ENCODE results near the gene MYOZ2.

MYOZ2 gene

GRCh38 chr4:119116021-119116420 is 19.6 kb upstream of the MYOZ2 start:
- H3K9me2 ChIP-seq (ENCODE audit: low read depth, low read length) = no peaks in the 10 kb centered on the region
- H3K4me2 ChIP-seq (ENCODE audit: low read length) = no peak overlapping the region
- no peak for TF ChIP-seq EZH2 (IDR thresholded peaks at IDR 0.05; ENCODE audit: borderline replicate concordance, low read length)
- H3K9ac ChIP-seq (ENCODE audit: low read length) = no peak overlapping the region
- no peaks in the 10 kb centered on the region for H3K36me3 ChIP-seq (ENCODE audit: insufficient read depth, low read length)
- no peaks in the 10 kb centered on the region for H3K27me3 ChIP-seq (ENCODE audit: insufficient read depth, low read length)
- no peaks in the 10 kb centered on the region for H3K79me2 ChIP-seq (ENCODE audit: insufficient read depth, low read length)
- H3K4me3 ChIP-seq (ENCODE audit: low read depth, low read length, poor library complexity, severe bottlenecking) = no peak overlapping the region
- no peaks in the 10 kb centered on the region for H3F3A ChIP-seq (ENCODE audit: insufficient read depth, low read length)
- no peaks in the 10 kb centered on the region for H3K9me3 ChIP-seq (ENCODE audit: low read length)
- H2AFZ ChIP-seq (ENCODE audit: low read length) = no peak overlapping the region
- H3K27ac ChIP-seq (ENCODE audit: low read depth, low read length, poor library complexity, severe bottlenecking) = no peak overlapping the region
- H4K20me1 ChIP-seq (ENCODE audit: insufficient read depth, low read length) = no peaks in the 10 kb centered on the region
- peaks cover 5% of the 10 kb centered on the region for H3K4me1 ChIP-seq (ENCODE audit: insufficient read depth, low read length, severe bottlenecking)

- Histone ChIP-seq H3K4me3 (ENCODE audit: low read depth, low read length, poor library complexity, severe bottlenecking) (no peak overlapping the region), H3K36me3 (ENCODE audit: insufficient read depth, low read length) (no peaks in the 10 kb centered on the region), H3K9ac (ENCODE audit: low read length) (no peak overlapping the region), H3K9me2 (ENCODE audit: low read depth, low read length) (no peaks in the 10 kb centered on the region), H3K27ac (ENCODE audit: low read depth, low read length, poor library complexity, severe bottlenecking) (no peak overlapping the region), H4K20me1 (ENCODE audit: insufficient read depth, low read length) (no peaks in the 10 kb centered on the region), H2AFZ (ENCODE audit: low read length) (no peak overlapping the region), H3K4me2 (ENCODE audit: low read length) (no peak overlapping the region), H3K9me3 (ENCODE audit: low read length) (no peaks in the 10 kb centered on the region), H3K79me2 (ENCODE audit: insufficient read depth, low read length) (no peaks in the 10 kb centered on the region), H3K4me1 (ENCODE audit: insufficient read depth, low read length, severe bottlenecking) (no peaks in the 10 kb centered on the region), H3K27me3 (ENCODE audit: insufficient read depth, low read length) (no peaks in the 10 kb centered on the region), H3F3A (ENCODE audit: insufficient read depth, low read length) (no peaks in the 10 kb centered on the region)
- TF ChIP-seq CTCF (IDR thresholded peaks at IDR 0.05; ENCODE audit: low read length) = no peak
Observed at GRCh38 chr4:119116925-119117900, 18.4 kb upstream of the MYOZ2 start.

- no peaks in the 10 kb centered on the region for H3F3A ChIP-seq (ENCODE audit: insufficient read depth, low read length)
- no peaks in the 10 kb centered on the region for H3K79me2 ChIP-seq (ENCODE audit: insufficient read depth, low read length)
- H3K4me3 ChIP-seq (ENCODE audit: low read depth, low read length, poor library complexity, severe bottlenecking) = no peak overlapping the region
- H3K9me3 ChIP-seq (ENCODE audit: low read length) = no peaks in the 10 kb centered on the region
- H3K36me3 ChIP-seq (ENCODE audit: insufficient read depth, low read length) = no peaks in the 10 kb centered on the region
- no peak overlapping the region for H2AFZ ChIP-seq (ENCODE audit: low read length)
- H4K20me1 ChIP-seq (ENCODE audit: insufficient read depth, low read length) = no peaks in the 10 kb centered on the region
- H3K27ac ChIP-seq (ENCODE audit: low read depth, low read length, poor library complexity, severe bottlenecking) = no peak overlapping the region
- no peak overlapping the region for H3K9ac ChIP-seq (ENCODE audit: low read length)
- H3K4me1 ChIP-seq (ENCODE audit: insufficient read depth, low read length, severe bottlenecking) = no peaks in the 10 kb centered on the region
- TF ChIP-seq EZH2 (IDR thresholded peaks at IDR 0.05; ENCODE audit: borderline replicate concordance, low read length) (no peak), CTCF (IDR thresholded peaks at IDR 0.05; ENCODE audit: low read length) (no peak)
- H3K4me2 ChIP-seq (ENCODE audit: low read length) = no peak overlapping the region
- H3K9me2 ChIP-seq (ENCODE audit: low read depth, low read length) = no peaks in the 10 kb centered on the region
- no peaks in the 10 kb centered on the region for H3K27me3 ChIP-seq (ENCODE audit: insufficient read depth, low read length)
Observed at GRCh38 chr4:119118397-119118796, 17.2 kb upstream of the MYOZ2 start.

Measured in OCI-LY1 (cell line).